Activated CD4-positive, alpha-beta T cell treated with anti-CD3 and anti-CD28 coated beads for 1 hour (primary cell): ENCODE measurements around the gene FARP1.

Experiments
- DNase-seq: peaks from one replicate; pipeline ENCODE4 v3.0.0-alpha.2; 2020

The FARP1 gene

GRCh38 chr13:98232456-98232855 is 89.6 kb downstream of the FARP1 start:
- DNase-seq = no peak

GRCh38 chr13:98233127-98233526 is 90.2 kb downstream of the FARP1 start:
- no peak for DNase-seq

GRCh38 chr13:98234348-98234747 is 91.5 kb downstream of the FARP1 start:
- no peak for DNase-seq

GRCh38 chr13:98236197-98236596 is 93.3 kb downstream of the FARP1 start:
- no peak for DNase-seq

GRCh38 chr13:98237331-98237730 is 94.4 kb downstream of the FARP1 start:
- DNase-seq = no peak

GRCh38 chr13:98239162-98240076 is 96.5 kb downstream of the FARP1 start:
- DNase-seq = no peak

GRCh38 chr13:98240135-98240534 is 97.2 kb downstream of the FARP1 start:
- DNase-seq = no peak

GRCh38 chr13:98240974-98241373 is 98.1 kb downstream of the FARP1 start:
- no peak for DNase-seq

- no peak for DNase-seq
Observed at GRCh38 chr13:98241976-98242375, 99.1 kb downstream of the FARP1 start.

- DNase-seq = no peak
Observed at GRCh38 chr13:98242403-98242802, 99.5 kb downstream of the FARP1 start.

- DNase-seq = no peak
Observed at GRCh38 chr13:98243929-98244272, 101.0 kb downstream of the FARP1 start.

GRCh38 chr13:98246538-98247172 is 103.8 kb downstream of the FARP1 start:
- no peak for DNase-seq

GRCh38 chr13:98251708-98252107 is 108.8 kb downstream of the FARP1 start:
- DNase-seq = no peak

GRCh38 chr13:98252931-98253470 is 110.1 kb downstream of the FARP1 start:
- no peak for DNase-seq

- DNase-seq = no peak
Observed at GRCh38 chr13:98253526-98253925, 110.6 kb downstream of the FARP1 start.

GRCh38 chr13:98254513-98254912 is 111.6 kb downstream of the FARP1 start:
- no peak for DNase-seq

GRCh38 chr13:98258226-98258625 is 115.3 kb downstream of the FARP1 start:
- DNase-seq = no peak

- no peak for DNase-seq
Observed at GRCh38 chr13:98260357-98261164, 117.7 kb downstream of the FARP1 start.

- no peak for DNase-seq
Observed at GRCh38 chr13:98261165-98261702, 118.3 kb downstream of the FARP1 start.

- DNase-seq = no peak
Observed at GRCh38 chr13:98262292-98262691, 119.4 kb downstream of the FARP1 start.

GRCh38 chr13:98263841-98264240 is 120.9 kb downstream of the FARP1 start:
- DNase-seq = no peak

GRCh38 chr13:98264877-98265276 is 122.0 kb downstream of the FARP1 start:
- DNase-seq = no peak
